GM13977 (cell line): ENCODE data around the gene COL4A1.
"Not testable (repeated sequence)": the region's sequence is repeated elsewhere in the genome, so short reads cannot be mapped to it uniquely, and the experiment has no call there.

Experiments
- DNase-seq: peaks from one replicate; pipeline ENCODE4 v3.0.0; 2012; ENCODE audit warnings: low spot score
- in situ Hi-C: fragments of 300-500 bp; cut with MboI; formaldehyde crosslinking; loops from one replicate; pipeline ENCODE4 v1.12.0; 2022; ENCODE audit warnings: low sequenced_read_pairs, low pct_unique_long_range_greater_than_20kb, mixed read lengths, inconsistent platforms; ENCODE audit not compliant: unreplicated experiment
- TF ChIP-seq, protein P1 (sequence below): IDR thresholded peaks from 2 replicates; pipeline ENCODE4 v1.5.1; 2012; ENCODE audit warnings: mild to moderate bottlenecking, control low read depth; ENCODE audit not compliant: insufficient read depth; ENCODE audit errors: extremely low read depth, missing control alignments

Gene COL4A1

DNA sequence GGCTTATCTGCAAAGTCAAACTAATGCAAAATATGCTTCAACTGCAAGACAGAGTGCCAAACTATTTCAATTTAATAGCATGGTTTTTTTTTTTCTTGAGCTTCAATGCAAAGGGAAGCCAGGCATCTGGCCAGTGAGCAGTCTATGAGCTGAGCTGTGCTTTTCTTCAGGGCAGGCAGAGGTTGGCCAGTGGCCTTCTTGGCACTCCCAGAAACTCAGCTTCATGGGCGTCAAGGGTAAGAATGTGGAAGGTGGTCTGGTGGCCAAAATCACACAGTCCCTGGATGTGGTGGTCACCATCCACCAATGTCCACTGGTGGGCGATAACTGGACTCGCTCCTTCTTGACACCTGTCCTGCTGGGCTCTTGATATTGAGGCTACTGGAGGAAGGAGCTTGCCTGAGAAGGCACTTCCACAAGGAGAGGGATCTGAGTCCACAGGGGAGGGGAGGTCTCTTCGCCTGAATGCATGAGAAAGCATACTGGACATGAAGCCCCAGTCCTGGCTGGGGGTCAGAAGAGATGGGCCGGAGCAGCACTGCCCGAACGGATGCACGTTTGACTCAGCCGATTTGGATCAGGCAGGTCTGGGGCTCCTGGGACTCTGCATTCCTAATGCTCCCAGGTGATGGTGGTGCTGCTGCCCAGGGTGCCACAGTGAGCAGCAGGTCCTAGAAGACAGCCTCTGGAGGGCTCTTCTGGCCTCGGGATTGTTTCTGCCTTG is 17.2 kb upstream of the COL4A1 start:
- TF ChIP-seq, protein P1, sequence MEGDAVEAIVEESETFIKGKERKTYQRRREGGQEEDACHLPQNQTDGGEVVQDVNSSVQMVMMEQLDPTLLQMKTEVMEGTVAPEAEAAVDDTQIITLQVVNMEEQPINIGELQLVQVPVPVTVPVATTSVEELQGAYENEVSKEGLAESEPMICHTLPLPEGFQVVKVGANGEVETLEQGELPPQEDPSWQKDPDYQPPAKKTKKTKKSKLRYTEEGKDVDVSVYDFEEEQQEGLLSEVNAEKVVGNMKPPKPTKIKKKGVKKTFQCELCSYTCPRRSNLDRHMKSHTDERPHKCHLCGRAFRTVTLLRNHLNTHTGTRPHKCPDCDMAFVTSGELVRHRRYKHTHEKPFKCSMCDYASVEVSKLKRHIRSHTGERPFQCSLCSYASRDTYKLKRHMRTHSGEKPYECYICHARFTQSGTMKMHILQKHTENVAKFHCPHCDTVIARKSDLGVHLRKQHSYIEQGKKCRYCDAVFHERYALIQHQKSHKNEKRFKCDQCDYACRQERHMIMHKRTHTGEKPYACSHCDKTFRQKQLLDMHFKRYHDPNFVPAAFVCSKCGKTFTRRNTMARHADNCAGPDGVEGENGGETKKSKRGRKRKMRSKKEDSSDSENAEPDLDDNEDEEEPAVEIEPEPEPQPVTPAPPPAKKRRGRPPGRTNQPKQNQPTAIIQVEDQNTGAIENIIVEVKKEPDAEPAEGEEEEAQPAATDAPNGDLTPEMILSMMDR = no peak
- in situ Hi-C loops = no loop called here

DNA sequence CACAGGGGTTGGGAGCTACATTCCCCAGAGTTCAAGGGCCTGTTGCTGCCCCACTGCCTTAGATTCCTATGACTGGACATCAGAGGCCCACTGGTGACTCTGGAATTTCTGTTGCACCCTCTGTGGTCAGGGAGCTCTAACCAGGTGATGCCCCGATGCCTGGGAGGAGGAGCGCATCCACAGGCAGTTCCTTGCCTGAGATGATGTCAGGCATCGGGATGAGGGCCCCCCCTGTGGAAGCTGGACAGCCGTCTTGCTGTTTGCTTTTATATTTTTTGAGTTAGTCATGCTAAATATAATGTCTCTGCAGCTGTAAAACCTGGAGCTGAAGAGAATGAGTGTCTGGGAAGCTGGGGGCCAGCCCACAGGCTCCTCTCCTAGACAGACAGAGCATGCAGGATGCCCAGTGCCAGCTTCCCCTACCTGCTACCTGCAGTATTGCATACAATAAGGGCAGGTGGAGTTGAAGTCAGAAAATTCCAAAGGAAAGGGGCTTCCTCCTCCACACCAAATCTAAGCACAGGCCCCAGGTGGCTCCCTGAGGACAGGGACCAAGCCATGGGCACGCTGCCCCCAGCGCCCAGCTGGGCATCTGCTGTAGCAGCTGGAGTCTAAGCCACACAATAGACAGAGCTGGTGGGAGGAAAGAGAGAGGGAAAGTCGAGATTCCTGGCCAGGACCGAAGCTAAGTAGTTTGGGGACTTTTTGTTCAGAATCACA is 16.4 kb upstream of the COL4A1 start:
- in situ Hi-C loops = no loop called here
- TF ChIP-seq, protein P1 = no peak
- no peak for DNase-seq

More for the DNA sequence above, 17.2 kb upstream of the COL4A1 start:
- no peak for DNase-seq

DNA sequence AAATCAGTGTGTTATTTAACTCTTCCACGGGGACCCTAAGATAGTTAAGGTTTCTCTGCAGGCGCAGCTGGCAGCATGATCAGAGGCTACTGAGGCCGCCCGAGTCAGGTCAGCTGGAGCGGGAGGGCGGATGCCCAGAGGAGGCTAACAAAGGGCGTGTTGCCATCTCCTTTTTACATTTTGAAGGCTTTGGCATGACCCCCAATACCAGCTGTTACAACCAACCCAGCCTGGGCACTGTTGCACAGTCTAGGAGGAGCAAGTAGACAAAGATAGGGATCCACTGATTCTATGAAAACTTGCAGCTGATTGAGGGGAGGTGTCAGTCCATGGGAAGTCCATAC is 15.8 kb upstream of the COL4A1 start:
- DNase-seq = no peak
- in situ Hi-C loops = no loop called here
- TF ChIP-seq, protein P1 = no peak

DNA sequence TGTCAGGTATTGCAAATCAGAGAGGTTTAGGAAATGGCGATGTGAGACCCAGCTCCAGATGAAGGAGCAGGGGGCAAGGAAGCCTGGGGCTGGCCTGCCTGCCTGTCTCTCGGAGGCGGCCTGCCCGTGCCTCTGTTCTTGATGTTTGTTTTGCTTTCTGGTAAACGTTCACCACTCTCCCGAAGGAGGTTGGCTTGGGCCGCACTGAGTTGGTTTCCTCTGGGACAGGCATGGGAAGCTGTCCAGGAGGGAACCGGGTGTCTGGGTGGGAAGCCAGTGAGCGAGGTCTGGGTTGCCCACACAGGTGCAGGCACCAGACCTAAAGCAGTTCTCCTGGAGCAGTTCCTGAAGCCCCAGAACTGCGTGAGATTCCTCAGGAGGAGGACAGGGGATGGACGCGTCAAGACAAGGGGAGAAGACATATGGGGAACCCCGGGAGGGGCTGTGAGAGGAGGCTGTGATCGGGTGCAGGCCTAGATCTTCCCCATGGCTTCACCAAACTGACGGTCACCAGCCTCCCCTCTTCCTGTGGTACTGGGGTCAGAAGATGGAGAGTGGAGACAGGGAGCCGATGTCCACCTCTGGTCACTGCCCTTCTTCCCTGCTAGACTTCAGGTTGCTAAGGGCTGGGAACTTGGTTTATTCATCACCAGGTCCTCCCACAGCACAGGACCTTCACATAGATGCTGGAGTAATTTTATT is 15.3 kb upstream of the COL4A1 start:
- TF ChIP-seq, protein P1 = no peak
- in situ Hi-C loops = no loop called here
- DNase-seq = no peak

DNA sequence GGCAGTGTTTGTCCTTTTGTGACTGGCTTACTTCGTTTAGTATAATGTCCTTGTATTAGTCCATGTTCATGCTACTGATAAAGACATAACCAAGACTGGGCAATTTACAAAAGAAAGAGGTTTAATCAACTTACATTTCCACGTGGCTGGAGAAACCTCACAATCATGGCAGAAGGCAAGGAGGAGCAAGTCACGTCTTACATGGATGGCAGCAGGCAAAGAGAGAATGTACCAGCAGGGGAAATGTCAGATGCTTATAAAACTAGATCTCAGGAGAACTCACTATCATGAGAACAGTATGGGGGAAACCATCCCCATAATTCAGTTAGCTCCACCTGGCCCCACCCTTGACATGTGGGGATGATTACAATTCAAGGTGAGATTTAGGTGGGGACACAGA is 14.6 kb upstream of the COL4A1 start:
- DNase-seq, in situ Hi-C loops: not testable (repeated sequence)

DNA sequence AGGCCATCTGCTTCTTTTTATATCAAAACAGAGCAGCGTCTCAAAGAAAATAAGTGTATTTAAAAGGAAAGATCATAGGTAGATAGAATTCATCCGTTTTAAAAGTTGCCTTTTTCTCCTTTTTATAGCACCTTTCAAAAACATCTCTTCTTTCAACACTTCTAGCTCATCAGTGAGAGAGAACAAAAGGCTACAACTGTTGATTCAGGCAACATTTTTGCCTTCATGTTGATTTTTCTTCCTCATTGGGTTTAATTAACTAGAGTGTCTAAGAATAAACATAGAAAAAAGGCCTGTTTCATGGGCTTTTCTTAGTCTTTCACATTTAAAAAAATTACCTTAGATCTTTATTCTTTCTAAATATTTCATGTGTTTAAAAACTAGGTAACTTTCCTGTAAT is 13.7 kb upstream of the COL4A1 start:
- no peak for DNase-seq
- in situ Hi-C loops = no loop called here
- TF ChIP-seq, protein P1 = no peak
